Measurements from ENCODE around the gene TMEM14B.
A peak's percentile ranks its signal among the peaks of the same experiment; 100 is the strongest.
"Not testable (repeated sequence)": the region's sequence is repeated elsewhere in the genome, so short reads cannot be mapped to it uniquely, and the experiment has no call there.

Gene TMEM14B

DNA sequence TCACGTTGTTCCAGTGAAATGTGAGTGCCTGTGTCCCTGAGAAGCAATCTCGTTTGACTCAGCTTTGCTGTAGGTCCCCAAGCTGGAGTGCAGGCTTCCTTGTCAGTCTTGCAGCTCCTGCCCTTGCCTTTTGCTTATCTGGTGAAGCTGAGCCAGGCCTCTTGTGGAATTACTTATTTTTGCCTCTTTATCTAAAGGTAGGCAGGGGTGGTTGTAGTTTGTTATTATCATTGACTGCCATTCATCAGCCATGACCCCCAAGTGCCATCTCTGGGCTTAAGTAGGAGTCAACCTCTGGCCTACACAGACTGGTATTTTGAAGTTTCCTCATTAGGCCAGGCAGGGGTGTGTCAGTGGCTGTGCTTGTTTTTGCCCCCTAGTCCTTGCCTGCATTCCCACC is 2.1 kb downstream of the TMEM14B start:
- DNase-seq, result no peak

DNA sequence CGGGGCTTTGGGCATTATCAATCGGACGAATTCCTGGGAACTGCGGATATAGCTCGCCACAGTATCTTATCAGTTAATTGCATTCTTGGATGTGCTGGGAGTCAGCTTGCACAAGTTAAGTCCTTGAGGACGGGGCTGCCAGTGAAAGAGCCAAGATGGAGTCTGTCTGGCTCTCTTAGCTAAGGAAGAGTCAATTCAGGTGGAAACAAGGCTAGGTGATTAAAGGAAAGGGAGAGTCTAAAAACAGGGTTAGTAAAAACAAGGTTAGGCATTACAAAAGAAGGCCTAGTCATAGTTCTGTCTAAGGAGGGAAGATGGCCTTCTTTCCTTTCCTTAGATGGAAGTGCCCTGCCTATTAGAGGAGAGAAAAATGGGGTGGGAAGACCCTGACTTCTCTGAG is 3.0 kb downstream of the TMEM14B start:
- not testable (repeated sequence) for DNase-seq

DNA sequence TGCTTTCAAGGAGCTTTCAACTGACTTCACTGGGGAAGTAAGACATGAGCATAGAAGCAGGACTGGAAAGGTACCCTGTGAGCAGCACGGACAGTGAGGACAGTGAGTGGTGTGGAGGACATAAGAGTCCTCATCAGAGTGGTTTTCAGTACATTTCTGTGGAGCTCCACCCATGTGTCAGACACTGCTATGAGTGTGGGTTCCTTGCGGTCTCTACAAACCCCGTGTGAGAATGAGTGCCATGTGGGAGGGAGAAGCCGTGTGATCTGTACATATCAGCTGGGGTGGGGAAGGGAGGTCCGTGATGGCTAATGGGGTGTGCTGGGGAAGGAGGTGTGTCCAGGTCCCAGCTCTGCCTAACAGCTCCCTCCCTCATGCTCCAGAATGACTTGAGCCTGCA is 4.2 kb downstream of the TMEM14B start:
- DNase-seq, result not testable (repeated sequence)

DNA sequence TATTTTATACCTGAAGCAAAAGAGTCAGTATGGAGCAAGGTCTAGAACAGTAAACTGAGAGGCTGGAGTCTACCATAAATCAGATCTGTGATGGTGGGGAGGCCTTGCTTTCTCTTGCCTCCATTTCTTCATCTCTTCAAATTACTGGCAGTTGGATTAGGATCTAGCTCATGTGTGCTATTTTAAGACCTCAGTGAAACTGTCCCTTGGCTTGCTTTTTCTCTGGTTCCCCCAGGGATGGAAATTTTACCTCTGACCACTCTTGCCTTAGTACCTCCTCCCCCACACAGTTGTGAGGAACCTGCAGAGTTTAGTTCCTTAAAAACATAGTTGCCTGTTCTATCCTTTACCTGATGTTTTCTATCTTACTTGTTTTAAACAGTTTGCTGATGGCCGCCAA is 8.5 kb downstream of the TMEM14B start:
- no peak for DNase-seq

DNA sequence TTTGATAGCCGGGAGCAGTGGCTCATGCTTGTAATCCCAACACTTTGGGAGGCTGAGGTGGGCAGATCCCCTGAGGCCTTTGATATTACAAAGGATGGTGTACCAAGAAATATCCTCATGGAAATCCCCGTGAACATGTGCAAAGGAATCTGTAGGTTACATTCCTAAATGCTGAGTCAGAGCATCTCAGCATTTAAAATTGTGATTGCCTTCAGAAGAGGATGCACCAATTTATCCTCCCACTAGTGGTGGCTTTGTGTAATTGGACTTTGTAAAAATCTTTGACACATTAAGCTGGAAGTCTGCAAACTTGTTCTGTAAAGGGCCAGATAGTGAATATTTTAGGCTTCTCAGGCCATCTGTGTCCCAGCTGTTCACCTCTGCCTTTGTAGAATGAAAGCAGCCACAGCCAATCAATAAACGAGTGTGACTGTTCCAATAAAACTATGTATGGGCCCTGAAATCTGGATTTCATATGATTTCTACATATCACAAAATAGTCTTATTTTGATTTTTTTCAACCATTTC is 11.8 kb downstream of the TMEM14B start:
- DNase-seq, result no peak

DNA sequence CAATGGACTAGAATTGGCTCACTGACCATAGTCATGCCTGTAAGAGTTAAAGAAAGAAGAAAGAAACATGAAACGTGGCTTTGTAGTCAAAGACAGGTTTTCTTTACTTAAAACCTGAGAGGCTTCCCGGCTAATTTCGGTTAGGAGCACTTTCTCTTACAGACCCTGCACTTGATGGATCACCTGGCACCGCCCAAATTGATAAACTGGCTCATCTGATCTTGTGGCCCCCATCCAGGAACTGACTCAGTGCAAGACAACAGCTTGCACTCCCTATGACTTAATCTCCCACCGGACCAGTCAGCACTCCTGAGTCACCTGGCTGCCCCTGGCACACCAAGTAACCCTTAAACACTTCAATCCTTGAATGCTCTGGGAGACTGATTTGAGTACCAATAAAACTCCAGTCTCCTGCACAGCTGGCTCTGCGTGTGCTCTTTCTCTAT is 12.3 kb downstream of the TMEM14B start:
- DNase-seq, result no peak

DNA sequence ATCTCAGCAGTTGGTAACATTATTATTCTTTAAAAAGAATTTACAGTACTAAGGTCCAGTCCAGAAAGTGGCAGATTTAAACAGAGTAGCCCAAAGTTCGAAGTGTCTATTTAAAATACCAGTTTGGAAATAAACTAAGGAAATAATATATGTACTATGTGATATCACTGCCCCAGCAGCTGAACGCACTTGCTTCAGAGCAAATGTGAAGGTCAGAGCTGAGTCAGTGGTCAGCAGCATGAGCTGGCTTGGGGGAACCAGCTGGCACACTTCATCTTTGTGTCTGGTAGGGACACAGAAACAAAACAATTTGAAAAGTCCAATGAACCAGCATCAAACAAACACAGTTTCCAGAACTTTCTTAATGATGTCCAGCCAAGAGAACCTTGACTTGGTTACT is 15.4 kb downstream of the TMEM14B start:
- DNase-seq, result no peak

DNA sequence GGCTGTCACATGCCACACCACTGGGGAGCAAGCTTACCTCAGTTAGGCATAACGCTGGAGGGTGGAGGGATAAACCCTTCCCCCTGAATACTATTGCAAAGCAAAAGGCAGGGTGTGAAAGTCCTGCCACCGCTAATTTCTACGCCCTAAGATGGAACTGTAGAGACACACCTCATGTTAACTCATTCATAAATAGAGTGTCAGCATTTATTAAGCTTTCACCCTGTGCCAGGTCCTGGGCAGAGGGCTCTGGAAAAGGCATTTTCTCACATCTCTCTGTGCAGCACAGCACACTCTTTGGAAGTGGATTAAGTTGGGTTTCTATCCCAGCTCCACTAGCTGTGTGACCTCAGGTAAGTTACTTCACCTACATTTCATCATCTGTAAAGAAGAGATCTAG is 21.8 kb downstream of the TMEM14B start:
- no peak for DNase-seq

DNA sequence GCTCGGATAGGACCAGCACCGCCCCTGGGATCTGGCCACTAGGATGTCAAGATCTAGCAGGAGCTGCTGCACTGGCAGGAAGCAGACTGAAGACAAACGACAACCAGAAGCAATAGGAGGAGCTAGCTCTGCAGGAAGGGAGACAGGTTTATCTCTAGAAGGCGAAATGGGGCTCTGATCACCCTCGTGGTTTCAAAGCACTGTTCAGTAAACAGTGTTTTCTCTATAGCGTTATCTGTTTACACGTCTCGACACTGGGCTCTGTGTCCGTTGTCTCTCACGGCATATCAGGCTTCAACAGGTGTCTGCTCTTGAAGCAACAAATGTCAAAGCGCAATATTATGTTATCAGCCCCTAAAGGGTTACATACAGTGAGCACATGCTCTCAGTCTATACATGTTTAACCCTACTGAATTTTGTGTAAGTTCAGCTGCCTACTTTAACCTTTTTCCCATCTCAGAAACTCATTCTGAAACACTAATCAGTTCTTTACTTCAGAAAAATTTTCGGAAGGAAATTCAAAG is 23.8 kb downstream of the TMEM14B start:
- no peak for DNase-seq

DNA sequence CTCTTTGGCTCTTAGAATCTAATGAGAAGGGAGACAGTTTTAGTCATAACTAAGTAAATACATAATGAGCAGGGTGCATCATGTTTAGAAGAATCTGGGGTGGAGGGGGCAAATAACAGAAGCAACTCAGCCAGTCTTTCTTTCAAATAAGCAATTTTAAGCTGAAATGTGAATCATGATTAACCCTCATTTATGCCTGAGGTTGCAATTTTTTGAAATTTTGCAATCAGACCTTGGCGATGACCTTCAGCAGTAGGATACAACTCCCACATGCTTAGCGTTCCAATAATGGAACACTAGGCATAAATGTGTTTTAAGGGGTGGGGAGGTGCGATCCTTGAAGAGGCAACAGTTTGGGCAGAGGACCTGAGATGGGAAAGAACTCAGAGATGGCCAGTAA is 30.6 kb downstream of the TMEM14B start:
- DNase-seq, result no peak

DNA sequence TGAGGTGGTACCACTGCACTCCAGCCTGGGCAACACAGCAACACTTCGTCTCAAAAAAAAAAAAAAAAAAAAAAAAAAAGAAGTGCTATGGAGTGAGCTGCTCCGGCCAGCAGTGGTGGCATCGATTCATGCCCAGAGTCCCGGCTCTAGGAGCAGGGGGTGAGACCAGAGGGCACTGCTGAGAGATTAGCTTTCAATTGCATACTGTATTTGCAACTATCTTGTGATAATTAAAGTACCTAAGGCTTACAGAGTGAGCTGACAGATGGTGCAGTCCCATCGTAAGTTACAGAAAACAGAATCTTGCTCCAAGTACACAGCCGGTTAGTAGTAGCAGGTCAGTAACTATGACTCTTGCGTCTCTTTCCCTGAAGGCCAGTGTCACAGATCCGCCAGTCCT is 31.5 kb downstream of the TMEM14B start:
- no peak for DNase-seq

DNA sequence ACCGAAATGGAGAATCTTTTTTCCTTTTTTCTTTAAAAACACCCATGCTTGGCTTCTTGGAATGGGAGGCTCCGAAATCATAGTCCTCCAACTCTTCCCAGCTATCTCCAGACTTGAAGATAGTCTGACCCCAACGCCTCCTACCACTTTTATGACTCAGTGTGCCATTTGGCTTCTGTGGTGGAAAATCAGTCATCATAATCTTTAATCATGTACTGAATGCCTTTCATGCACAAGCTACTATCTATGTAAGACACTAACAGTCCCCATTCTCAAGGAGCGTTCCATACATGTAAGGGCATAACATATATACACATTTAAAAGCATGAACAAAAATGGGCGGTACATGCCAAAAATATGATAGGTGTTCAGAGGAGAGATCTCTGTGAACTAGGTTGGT is 44.1 kb downstream of the TMEM14B start:
- no peak for DNase-seq

DNA sequence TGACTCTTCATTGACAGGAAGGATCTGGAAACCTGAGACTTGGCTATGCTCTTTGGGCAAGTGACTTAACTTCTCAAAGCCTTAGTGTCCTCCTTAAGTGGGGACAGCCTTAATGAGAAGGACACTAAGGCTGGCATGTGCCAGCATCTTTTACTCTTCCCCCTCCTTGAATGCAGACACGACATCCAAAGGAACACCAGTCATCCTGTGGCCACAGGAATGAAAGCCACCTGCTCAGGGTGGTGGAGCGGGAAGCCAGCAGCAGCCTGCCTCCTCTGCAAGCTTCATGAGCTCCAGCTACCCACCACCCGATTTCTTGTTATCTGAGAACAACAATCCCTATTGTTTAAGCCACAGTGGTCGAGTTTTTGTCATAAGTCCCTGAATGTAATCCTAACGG is 44.5 kb downstream of the TMEM14B start:
- DNase-seq, result no peak

DNA sequence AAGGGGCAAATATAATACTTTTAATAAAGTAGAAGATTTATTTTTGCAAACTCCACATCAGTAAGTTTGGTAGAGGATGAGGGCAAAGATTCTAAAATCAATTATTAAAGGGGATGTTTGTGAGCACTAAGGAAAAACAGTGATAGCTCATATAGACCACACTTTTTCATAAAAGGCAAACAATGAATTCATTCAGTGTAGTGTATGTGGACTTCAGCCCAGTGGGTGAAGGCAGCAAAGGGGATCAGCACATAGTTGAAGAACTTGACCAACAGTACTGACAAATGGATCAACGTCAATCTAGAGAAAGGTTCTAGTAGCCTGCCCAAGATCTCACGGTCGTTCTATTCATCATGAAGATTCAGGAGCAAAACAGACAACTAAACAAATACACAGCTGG is 45.4 kb downstream of the TMEM14B start:
- no peak for DNase-seq

DNA sequence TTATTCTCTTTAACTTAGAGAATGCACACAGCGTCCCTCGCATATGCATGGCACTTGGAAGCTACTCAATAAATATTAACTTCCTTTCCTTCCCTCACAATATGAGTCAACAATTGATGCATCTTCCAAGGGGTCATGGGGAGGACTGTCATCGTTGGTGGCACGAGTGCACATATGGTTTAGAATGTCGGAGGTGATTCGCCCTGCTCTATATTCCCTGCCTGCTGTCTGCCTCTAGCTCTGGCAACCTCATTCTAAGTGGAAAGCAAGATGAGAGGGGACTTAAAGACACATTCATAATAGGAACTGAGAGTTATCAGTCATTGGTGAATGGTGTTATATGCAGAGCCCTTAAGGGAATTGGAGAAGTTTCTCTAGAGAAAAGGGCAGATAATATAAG is 46.1 kb downstream of the TMEM14B start:
- DNase-seq, result no peak

DNA sequence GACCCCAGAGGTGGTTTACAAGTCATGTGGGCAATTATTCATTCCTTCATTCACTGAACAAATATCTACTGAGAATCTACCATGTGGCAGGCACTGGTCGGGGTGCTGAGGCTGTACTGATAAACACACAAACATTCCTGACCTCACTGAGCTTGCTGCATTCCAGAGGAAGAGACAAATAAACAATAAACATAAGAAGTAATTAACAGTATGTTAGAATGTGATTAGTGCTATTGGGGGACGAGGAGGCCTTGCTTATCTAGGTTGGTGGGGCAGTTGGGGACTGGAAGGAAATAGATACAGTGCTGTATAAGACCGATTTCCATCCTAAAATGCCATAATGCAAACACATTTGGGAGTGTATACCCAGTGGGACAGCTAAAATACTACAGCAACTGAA is 46.6 kb downstream of the TMEM14B start:
- DNase-seq, result no peak

DNA sequence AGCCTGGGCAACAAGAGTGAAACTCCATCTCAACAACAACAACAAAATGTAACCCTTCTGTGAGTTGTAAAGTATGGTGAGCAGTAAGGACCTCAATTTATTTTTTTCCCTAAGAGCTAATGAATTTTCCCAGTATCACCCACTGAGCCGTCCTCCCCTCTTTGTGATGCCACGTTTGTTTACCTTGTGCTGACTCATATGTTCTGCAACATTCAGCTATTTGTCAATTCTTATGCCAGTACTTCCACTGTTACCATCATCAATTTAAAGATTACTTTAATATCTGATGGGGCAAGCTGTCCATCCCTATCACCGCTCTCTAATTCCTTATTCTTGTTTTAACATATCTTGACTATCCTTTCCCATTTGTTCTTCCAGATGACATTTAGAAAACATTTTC is 53.2 kb downstream of the TMEM14B start:
- no peak for DNase-seq

DNA sequence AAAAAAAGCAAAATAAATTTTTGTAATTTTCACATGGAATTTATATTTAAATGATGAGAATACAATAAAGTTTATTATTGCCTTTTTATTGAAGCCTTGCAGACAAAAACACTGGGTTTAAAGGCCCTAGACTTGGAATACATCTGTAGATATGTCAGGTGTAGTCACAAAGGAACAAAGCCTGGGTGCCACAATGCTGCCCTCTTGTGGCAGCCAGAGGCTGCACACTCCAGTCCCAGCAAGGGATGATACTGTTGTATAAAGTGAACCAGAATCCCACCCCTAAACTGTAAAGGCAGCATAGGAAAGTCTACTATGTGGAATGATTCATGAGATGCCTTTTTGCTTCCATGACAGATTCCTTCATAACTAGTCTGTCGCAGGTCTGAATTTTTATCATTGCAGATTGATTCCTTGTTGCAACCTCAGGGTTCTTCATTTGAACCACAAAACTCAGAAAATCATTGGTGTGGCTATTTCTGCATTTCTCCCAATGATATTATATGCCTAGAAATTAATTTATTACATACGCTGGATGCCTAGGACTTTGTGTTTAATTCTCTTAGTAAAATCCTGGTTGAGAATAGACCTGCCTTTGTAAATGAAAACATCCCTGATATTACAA is 53.7 kb downstream of the TMEM14B start:
- peak; percentile 48 for DNase-seq
